HEK293 (cell line): ENCODE measurements around the gene FOXA2.

Source experiments
- OVOL3 ChIP-seq: fragments of 450-650 bp; formaldehyde crosslinking; IDR thresholded peaks from 2 replicates; pipeline ENCODE4 v1.5.1; 2016; ENCODE audit warnings: missing biosample characterization, missing genetic modification characterization
- SP2 ChIP-seq: fragments of 450-650 bp; formaldehyde crosslinking; IDR thresholded peaks from 2 replicates; pipeline ENCODE4 v1.5.1; 2016; ENCODE audit warnings: missing biosample characterization, missing genetic modification characterization
- ZFHX2 ChIP-seq: fragments of 450-650 bp; formaldehyde crosslinking; conservative IDR thresholded peaks from 2 replicates; pipeline ENCODE4 v1.5.1; 2016; ENCODE audit warnings: missing biosample characterization, missing genetic modification characterization
- ZNF133 ChIP-seq: fragments of 450-650 bp; formaldehyde crosslinking; IDR thresholded peaks from 2 replicates; pipeline ENCODE4 v1.5.1; 2016; ENCODE audit warnings: missing biosample characterization, missing genetic modification characterization
- TF ChIP-seq, protein P1 (sequence below): fragments of 450-650 bp; formaldehyde crosslinking; IDR thresholded peaks from 2 replicates; pipeline ENCODE4 v1.5.1; 2016; ENCODE audit warnings: missing biosample characterization, missing genetic modification characterization
- TF ChIP-seq, protein P2 (sequence below): fragments of 450-650 bp; formaldehyde crosslinking; IDR thresholded peaks from 2 replicates; pipeline ENCODE4 v1.5.1; 2017; ENCODE audit warnings: missing biosample characterization, missing genetic modification characterization
- TF ChIP-seq, protein P3 (sequence below): fragments of 450-650 bp; formaldehyde crosslinking; IDR thresholded peaks from 2 replicates; pipeline ENCODE4 v1.5.1; 2016; ENCODE audit warnings: missing biosample characterization, missing genetic modification characterization

DNA sequence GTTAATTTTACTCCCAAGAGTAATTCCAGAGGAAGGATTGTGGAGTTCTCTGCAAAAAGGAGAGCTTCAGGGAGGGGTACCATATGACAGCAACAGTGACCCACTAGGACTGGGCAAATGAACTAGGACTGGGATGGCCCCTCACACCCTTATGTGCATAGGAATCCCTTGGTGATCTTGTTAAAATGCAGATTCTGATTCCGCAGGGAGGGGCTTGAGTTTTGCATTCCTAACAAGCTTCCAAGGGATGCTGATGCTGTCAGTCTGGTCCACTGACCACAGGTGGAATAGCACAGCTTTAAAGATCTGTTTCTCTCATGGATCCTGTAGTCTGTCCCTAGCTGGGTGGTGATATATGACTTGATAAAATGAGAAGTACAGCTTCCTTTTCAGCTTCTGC lies 6.3 kb upstream of the FOXA2 start:
- TF ChIP-seq OVOL3 (tag by site-specific recombination) = no peak
- TF ChIP-seq, protein P1, sequence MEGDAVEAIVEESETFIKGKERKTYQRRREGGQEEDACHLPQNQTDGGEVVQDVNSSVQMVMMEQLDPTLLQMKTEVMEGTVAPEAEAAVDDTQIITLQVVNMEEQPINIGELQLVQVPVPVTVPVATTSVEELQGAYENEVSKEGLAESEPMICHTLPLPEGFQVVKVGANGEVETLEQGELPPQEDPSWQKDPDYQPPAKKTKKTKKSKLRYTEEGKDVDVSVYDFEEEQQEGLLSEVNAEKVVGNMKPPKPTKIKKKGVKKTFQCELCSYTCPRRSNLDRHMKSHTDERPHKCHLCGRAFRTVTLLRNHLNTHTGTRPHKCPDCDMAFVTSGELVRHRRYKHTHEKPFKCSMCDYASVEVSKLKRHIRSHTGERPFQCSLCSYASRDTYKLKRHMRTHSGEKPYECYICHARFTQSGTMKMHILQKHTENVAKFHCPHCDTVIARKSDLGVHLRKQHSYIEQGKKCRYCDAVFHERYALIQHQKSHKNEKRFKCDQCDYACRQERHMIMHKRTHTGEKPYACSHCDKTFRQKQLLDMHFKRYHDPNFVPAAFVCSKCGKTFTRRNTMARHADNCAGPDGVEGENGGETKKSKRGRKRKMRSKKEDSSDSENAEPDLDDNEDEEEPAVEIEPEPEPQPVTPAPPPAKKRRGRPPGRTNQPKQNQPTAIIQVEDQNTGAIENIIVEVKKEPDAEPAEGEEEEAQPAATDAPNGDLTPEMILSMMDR (tag by site-specific recombination) = no peak
- no peak for TF ChIP-seq ZNF133 (tag by site-specific recombination)
- TF ChIP-seq ZFHX2 (tag by site-specific recombination) = no peak
- TF ChIP-seq, protein P2, sequence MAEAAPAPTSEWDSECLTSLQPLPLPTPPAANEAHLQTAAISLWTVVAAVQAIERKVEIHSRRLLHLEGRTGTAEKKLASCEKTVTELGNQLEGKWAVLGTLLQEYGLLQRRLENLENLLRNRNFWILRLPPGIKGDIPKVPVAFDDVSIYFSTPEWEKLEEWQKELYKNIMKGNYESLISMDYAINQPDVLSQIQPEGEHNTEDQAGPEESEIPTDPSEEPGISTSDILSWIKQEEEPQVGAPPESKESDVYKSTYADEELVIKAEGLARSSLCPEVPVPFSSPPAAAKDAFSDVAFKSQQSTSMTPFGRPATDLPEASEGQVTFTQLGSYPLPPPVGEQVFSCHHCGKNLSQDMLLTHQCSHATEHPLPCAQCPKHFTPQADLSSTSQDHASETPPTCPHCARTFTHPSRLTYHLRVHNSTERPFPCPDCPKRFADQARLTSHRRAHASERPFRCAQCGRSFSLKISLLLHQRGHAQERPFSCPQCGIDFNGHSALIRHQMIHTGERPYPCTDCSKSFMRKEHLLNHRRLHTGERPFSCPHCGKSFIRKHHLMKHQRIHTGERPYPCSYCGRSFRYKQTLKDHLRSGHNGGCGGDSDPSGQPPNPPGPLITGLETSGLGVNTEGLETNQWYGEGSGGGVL (tag by site-specific recombination) = no peak
- no peak for TF ChIP-seq SP2 (tag by site-specific recombination)
- TF ChIP-seq, protein P3, sequence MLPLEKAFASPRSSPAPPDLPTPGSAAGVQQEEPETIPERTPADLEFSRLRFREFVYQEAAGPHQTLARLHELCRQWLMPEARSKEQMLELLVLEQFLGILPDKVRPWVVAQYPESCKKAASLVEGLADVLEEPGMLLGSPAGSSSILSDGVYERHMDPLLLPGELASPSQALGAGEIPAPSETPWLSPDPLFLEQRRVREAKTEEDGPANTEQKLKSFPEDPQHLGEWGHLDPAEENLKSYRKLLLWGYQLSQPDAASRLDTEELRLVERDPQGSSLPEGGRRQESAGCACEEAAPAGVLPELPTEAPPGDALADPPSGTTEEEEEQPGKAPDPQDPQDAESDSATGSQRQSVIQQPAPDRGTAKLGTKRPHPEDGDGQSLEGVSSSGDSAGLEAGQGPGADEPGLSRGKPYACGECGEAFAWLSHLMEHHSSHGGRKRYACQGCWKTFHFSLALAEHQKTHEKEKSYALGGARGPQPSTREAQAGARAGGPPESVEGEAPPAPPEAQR (tag by site-specific recombination) = no peak
